ENCODE results near the gene TRAF2.
A peak's percentile ranks its signal among the peaks of the same experiment; 100 is the strongest.

TRAF2 gene

GRCh38 chr9:136847088-136847825, 39.1 kb upstream of the TRAF2 start:
- DNase-seq (ENCODE audit: low read depth in 2 of 3, low spot score in 1 of 3) = no peak

DNA sequence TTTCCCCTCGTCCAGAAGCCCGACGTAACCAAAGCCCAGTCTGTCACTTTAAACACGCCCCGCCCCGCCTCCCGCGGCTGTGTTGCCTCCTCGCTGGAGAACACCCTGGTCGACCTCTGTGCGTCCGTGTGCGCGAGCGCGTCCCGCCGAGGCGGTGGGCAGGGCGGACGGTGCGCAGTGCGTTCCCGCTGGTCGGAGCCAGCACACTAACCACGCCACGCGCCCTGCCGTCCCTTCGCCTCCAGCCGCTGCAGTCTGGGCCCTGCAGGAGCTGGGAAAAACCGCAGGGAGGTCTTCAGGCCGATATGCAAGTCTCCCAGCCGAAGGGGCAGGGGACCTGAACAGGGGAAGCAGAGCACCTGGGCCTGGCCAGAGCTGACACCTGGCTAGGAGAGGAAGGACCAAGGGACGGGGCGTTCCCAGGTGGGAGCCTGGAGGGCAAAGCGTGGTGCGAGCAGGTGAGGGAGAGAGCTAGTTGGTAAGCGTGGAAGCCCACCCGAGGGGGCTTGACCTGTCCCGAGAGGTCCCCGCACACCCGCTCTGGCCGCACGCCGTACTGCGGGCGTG, 38.4 kb upstream of the TRAF2 start:
- peak; percentile 77 to 82 (median 80) for DNase-seq (ENCODE audit: low read depth in 2 of 3, low spot score in 1 of 3)

DNA sequence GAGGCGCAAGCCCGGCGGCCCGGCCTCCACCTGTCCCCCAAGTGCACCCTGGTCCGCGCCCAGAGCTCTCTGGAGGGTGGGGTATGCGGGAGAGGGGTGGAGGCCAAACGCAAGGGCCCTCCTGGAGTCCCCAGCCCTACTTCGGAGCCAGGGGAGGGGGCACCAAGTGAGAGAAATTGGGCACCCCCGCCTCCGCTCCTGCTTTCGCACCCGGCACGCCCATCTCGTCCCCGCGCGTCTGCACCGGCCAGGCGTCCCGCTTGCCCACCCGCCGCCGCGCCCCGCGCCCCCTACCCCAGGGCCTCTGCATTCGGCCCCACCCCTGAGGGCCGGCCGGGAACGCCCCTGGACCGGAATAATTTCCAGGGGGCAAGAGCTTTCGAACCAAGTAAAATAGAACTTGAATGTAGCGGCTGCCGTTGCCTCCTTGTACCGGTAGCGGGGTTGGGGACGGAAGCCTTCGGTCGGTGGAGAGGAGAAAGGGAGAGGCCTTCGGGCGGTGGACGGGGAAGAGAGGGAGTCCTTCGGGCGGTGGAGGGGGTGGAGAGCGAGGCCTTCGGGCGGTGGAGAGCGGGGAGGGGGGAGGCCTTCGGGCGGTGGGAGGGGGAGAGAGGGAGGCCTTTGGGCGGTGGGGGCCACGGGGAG, 37.8 kb upstream of the TRAF2 start:
- DNase-seq (ENCODE audit: low read depth in 2 of 3, low spot score in 1 of 3) = no peak

DNA sequence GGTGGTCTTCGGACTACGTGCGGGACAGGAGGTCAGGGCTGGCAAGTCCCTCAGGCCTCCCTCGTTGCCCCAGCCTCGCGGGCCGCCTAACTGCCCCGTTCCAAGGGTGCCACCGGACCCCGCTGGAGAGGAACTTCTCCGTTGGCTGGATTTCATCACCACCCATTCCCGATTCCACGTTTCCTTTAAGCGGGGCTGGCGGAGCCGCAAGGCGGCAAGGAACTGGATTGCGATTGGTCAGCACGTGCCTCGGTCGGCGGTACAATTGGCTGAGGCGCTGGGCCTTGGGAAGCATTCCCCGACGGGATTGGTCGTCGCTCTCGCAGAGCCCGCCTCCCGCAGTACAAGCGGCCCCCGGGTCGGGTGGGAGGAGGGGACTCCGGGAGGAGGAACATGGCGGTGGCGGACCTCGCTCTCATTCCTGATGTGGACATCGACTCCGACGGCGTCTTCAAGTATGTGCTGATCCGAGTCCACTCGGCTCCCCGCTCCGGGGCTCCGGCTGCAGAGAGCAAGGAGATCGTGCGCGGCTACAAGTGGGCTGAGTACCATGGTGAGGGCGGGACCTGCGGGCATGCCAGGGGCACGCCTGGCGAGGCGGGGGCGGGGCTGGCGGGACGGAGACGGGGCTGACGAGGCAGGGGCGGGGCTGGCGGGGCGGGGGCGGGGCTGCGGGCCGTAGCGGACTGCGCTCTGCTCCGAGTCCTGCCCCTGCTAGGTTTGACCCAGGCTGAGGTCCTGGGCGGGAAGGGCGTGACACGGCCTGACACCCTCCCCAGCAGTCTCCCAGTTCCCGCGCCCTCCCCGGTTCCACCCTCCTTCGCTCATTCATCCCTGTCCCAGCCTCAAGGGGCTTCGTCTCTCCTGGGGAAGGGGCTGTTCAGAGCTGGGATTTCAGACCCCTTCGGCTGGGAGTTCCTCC, 37.0 kb upstream of the TRAF2 start, which contains the start of gene PHPT1:
Gene PHPT1 (plus strand): TSS at position 372 of the 922 bp plus-strand sequence. CDS start 22 bp downstream, at position 394.
- peak; percentile 94 to 96 (median 96) for DNase-seq (ENCODE audit: low read depth in 2 of 3, low spot score in 1 of 3)

DNA sequence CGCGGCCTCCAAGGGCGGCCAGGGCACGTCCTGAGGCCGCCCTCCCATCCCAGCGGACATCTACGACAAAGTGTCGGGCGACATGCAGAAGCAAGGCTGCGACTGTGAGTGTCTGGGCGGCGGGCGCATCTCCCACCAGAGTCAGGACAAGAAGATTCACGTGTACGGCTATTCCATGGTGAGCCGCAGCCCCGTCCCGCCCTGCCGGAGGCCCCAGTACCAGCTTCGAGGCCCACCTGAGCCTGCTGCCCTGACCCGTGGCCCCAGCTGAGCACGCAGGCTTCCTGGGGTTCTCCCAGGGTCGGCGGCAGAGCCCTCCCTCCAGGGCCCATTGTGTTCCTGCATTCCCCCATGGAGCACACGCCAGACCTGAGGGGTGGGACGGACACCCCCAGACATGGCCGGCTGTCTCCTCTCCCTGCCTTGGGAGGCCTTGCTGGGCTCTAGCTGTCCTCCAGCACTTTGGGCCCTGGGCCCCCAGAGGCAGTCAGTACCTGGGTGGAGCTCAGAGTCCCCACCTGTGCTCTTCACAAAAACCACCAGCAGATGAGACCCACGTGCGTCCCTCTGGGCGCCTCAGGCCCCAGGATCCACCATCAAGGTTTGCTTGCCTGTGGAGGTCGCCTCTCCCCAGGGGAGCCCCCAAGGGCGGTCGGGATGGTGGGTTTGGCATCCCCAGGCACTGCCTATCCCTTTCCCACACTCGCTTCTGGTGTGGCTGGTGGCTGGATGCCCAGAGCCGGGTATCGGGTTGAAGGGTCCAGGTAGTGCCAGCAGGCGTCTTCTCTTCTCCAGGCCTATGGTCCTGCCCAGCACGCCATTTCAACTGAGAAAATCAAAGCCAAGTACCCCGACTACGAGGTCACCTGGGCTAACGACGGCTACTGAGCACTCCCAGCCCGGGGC, 36.1 kb upstream of the TRAF2 start:
- no peak for DNase-seq (ENCODE audit: low read depth in 2 of 3, low spot score in 1 of 3)

GRCh38 chr9:136850866-136851775, 35.2 kb upstream of the TRAF2 start:
- DNase-seq (ENCODE audit: low read depth in 2 of 3, low spot score in 1 of 3) = no peak

DNA sequence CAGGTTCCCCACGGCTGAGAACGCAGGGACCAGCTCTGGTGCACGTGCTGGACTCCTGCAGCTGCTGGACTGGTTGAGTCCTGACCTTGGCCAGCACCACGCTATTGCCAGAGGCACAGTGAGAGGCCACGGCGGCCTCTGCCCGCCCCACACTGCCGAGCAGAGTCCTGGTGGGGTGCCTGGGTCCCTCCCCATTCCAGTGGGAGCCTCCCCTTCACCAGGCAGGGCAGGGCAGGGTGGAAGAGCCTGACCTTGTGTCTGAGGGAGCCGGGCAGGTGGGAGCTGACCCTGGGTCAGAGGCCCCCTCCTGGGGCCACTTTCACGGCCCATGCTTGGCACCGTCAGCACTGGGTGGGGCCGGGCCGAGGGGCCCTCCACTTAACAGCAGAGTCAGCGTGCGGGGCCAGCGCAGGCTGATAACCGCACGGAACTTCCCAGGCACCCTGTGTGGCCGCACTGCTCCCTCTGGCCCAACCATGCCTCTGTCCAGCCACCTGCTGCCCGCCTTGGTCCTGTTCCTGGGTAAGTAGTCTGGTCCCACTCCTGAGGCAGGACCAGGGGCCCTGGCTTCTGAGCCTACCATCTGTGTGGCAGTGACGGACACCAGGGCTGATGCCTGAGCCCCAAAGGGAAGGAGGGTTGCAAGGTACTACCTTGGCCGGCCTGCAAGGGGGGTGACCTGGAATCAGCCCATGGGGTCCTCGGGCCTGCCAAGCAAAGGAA, 34.2 kb upstream of the TRAF2 start, which contains the start of gene MAMDC4:
Gene MAMDC4 (plus strand): TSS at position 406 of the 723 bp plus-strand sequence. CDS start 71 bp downstream, at position 477.
- DNase-seq (ENCODE audit: low read depth in 2 of 3, low spot score in 1 of 3) = no peak

DNA sequence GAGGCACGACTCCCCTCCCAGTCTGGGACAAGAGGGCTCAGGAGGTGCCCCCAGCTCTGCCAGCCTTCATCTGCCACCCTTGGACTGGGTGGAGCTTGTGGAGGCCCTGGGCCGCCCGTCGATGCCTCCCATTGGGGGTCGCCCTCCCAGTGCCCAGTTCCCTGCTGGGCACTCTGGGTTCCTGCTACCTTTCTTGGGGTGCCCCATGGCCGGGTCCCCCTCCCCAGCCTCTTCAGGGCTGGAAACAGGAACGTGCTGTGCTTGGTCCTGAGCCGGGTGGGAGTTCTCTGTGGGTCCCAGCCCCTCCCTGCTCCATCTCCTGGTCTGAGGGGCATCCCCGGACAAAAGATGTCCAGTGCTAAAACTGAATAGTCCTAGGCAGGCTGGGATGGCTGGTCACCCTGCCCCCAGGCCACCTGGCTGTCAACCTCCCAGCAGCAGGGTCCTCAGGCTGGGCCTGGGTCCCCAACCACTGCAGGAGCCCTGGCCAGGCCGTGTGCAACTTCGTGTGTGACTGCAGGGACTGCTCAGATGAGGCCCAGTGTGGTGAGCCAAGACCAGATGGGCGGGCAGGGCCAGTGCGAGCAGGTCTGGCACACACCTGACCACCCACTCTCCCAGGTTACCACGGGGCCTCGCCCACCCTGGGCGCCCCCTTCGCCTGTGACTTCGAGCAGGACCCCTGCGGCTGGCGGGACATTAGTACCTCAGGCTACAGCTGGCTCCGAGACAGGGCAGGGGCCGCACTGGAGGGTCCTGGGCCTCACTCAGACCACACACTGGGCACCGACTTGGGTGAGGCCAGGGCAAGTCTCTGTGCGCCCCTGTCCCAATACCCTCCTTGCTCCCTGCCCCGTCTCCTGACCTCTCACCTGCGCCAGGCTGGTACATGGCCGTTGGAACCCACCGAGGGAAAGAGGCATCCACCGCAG, 33.4 kb upstream of the TRAF2 start:
- no peak for DNase-seq (ENCODE audit: low read depth in 2 of 3, low spot score in 1 of 3)

DNA sequence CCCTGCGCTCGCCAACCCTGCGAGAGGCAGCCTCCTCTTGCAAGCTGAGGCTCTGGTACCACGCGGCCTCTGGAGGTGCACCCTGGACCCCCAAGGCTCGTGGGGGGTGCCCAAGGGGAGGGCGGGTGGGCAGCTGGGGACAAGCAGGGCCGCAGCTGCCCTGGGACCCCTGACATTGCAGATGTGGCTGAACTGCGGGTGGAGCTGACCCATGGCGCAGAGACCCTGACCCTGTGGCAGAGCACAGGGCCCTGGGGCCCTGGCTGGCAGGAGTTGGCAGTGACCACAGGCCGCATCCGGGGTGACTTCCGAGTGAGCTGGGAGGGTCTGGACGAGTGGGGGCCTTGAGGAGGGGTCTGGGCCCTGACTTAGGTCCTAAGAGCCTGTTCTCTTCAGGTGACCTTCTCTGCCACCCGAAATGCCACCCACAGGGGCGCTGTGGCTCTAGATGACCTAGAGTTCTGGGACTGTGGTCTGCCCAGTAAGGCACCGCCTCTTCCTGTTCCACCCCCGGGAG, 32.7 kb upstream of the TRAF2 start:
- DNase-seq (ENCODE audit: low read depth in 2 of 3, low spot score in 1 of 3) = no peak

GRCh38 chr9:136854113-136854841, 32.0 kb upstream of the TRAF2 start:
- no peak for DNase-seq (ENCODE audit: low read depth in 2 of 3, low spot score in 1 of 3)

DNA sequence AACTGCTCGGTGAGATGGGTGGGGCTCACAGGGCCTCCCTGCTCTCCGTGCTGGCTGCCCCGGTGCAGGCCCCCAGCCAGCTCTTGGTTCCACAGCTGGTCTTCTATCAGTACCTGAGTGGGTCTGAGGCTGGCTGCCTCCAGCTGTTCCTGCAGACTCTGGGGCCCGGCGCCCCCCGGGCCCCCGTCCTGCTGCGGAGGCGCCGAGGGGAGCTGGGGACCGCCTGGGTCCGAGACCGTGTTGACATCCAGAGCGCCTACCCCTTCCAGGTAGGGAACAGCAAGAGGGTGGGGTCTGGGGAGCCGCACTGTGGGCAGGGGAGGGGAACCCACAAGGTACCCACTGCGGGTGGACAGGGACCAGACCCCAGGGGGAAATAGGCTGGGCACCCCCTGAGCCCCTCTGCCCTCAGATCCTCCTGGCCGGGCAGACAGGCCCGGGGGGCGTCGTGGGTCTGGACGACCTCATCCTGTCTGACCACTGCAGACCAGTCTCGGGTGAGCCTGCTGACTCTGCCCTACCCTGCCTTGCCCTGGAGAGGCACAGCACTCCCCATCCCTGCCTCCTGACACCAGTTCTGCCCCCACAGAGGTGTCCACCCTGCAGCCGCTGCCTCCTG, 31.4 kb upstream of the TRAF2 start:
- no peak for DNase-seq (ENCODE audit: low read depth in 2 of 3, low spot score in 1 of 3)

GRCh38 chr9:136855461-136856078, 30.7 kb upstream of the TRAF2 start:
- no peak for DNase-seq (ENCODE audit: low read depth in 2 of 3, low spot score in 1 of 3)

- no peak for DNase-seq (ENCODE audit: low read depth in 2 of 3, low spot score in 1 of 3)
These were observed 30.2 kb upstream of the TRAF2 start for GRCh38 chr9:136856079-136856476.

- no peak for DNase-seq (ENCODE audit: low read depth in 2 of 3, low spot score in 1 of 3)
These were observed 29.7 kb upstream of the TRAF2 start for GRCh38 chr9:136856541-136857141.

- DNase-seq (ENCODE audit: low read depth in 2 of 3, low spot score in 1 of 3) = no peak
These were observed 29.1 kb upstream of the TRAF2 start for GRCh38 chr9:136857166-136857565.

Measured in stimulated activated CD4-positive, alpha-beta T cell treated with anti-CD3 and anti-CD28 coated beads, Interleukin-12 subunit alpha, Interleukin-12 subunit beta, amount 100 ng/mL, for 48 hours (primary cell).